ENCODE results near the gene RFX1. TPM values are rescaled to one million over a fixed set of nuclear protein-coding genes. Genes with fewer than 3 reads are reported as not detected.

RFX1 gene
- total and polyA plus RNA-seq, 4 donors: 1.8 to 5.6 (median 3.5) TPM

DNA sequence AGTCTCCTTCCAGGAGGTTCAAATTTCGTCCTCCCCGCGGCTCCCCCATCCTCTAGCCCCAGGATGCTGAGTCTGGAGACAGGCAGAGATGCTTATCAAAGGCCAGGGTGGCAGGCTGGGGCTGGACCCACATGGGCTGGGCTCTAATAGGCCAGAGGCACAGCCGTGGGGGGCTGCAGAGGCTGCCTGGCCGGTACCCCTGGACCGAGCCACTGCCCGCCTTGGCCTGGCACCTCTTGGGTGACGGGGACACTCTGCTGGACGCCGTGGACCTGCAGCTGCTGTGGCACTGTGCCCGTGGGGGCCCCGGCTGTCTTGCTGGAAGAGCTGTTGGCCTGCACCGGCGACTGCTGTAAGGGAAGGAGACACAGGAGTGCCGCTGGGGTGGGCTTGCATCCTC lies 25.8 kb downstream of the RFX1 start:
- H3K4me3 ChIP-seq (ENCODE audit: low read depth in 1 of 3, low read length in 3 of 3): no peak overlapping the region
- DNase-seq (ENCODE audit: low spot score): no peak
- H3K9me3 ChIP-seq (ENCODE audit: control insufficient read depth in 4 of 4, low read length in 3 of 4): no peaks in the 10 kb centered on the region
- WGBS: 96% methylated on average over 15 of the region's 15 CpGs
- no peak overlapping the region for H3K9ac ChIP-seq (ENCODE audit: low read depth in 1 of 2, low read length in 2 of 2)
- peaks cover 2 to 43% (median 15%) of the 10 kb centered on the region in 4 donors for H3K36me3 ChIP-seq (ENCODE audit: control insufficient read depth in 4 of 4, insufficient read depth in 3 of 4, low read depth in 1 of 4, low read length in 3 of 4)
- no peak for TF ChIP-seq HNF4G (IDR thresholded peaks at IDR 0.05)
- TF ChIP-seq FOXA1 (IDR thresholded peaks at IDR 0.05): no peak
- TF ChIP-seq TAF1 (conservative IDR thresholded peaks at IDR 0.05): no peak
- TF ChIP-seq, protein P1, sequence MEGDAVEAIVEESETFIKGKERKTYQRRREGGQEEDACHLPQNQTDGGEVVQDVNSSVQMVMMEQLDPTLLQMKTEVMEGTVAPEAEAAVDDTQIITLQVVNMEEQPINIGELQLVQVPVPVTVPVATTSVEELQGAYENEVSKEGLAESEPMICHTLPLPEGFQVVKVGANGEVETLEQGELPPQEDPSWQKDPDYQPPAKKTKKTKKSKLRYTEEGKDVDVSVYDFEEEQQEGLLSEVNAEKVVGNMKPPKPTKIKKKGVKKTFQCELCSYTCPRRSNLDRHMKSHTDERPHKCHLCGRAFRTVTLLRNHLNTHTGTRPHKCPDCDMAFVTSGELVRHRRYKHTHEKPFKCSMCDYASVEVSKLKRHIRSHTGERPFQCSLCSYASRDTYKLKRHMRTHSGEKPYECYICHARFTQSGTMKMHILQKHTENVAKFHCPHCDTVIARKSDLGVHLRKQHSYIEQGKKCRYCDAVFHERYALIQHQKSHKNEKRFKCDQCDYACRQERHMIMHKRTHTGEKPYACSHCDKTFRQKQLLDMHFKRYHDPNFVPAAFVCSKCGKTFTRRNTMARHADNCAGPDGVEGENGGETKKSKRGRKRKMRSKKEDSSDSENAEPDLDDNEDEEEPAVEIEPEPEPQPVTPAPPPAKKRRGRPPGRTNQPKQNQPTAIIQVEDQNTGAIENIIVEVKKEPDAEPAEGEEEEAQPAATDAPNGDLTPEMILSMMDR (IDR thresholded peaks at IDR 0.05; ENCODE audit: low read depth, low read length, missing input control): no peak
- no peak for TF ChIP-seq EGR1 (IDR thresholded peaks at IDR 0.05; ENCODE audit: low read depth in 2 of 2)
- TF ChIP-seq SP1 (IDR thresholded peaks at IDR 0.05): no peak
- no peak for TF ChIP-seq GABPA (IDR thresholded peaks at IDR 0.05 in 1 of 2, conservative IDR thresholded peaks at IDR 0.05 in 1 of 2)
- TF ChIP-seq JUND (IDR thresholded peaks at IDR 0.05): no peak
- TF ChIP-seq YY1 (IDR thresholded peaks at IDR 0.05): no peak
- TF ChIP-seq, protein P2, sequence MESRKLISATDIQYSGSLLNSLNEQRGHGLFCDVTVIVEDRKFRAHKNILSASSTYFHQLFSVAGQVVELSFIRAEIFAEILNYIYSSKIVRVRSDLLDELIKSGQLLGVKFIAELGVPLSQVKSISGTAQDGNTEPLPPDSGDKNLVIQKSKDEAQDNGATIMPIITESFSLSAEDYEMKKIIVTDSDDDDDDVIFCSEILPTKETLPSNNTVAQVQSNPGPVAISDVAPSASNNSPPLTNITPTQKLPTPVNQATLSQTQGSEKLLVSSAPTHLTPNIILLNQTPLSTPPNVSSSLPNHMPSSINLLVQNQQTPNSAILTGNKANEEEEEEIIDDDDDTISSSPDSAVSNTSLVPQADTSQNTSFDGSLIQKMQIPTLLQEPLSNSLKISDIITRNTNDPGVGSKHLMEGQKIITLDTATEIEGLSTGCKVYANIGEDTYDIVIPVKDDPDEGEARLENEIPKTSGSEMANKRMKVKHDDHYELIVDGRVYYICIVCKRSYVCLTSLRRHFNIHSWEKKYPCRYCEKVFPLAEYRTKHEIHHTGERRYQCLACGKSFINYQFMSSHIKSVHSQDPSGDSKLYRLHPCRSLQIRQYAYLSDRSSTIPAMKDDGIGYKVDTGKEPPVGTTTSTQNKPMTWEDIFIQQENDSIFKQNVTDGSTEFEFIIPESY (IDR thresholded peaks at IDR 0.05): no peak
- TF ChIP-seq, protein P3, sequence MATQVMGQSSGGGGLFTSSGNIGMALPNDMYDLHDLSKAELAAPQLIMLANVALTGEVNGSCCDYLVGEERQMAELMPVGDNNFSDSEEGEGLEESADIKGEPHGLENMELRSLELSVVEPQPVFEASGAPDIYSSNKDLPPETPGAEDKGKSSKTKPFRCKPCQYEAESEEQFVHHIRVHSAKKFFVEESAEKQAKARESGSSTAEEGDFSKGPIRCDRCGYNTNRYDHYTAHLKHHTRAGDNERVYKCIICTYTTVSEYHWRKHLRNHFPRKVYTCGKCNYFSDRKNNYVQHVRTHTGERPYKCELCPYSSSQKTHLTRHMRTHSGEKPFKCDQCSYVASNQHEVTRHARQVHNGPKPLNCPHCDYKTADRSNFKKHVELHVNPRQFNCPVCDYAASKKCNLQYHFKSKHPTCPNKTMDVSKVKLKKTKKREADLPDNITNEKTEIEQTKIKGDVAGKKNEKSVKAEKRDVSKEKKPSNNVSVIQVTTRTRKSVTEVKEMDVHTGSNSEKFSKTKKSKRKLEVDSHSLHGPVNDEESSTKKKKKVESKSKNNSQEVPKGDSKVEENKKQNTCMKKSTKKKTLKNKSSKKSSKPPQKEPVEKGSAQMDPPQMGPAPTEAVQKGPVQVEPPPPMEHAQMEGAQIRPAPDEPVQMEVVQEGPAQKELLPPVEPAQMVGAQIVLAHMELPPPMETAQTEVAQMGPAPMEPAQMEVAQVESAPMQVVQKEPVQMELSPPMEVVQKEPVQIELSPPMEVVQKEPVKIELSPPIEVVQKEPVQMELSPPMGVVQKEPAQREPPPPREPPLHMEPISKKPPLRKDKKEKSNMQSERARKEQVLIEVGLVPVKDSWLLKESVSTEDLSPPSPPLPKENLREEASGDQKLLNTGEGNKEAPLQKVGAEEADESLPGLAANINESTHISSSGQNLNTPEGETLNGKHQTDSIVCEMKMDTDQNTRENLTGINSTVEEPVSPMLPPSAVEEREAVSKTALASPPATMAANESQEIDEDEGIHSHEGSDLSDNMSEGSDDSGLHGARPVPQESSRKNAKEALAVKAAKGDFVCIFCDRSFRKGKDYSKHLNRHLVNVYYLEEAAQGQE (IDR thresholded peaks at IDR 0.05): no peak
- TF ChIP-seq, protein P4, sequence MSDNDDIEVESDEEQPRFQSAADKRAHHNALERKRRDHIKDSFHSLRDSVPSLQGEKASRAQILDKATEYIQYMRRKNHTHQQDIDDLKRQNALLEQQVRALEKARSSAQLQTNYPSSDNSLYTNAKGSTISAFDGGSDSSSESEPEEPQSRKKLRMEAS (IDR thresholded peaks at IDR 0.05): no peak
- TF ChIP-seq RAD21 (IDR thresholded peaks at IDR 0.05): no peak
- no peak for TF ChIP-seq FOXA2 (IDR thresholded peaks at IDR 0.05)
- TF ChIP-seq, protein P5, sequence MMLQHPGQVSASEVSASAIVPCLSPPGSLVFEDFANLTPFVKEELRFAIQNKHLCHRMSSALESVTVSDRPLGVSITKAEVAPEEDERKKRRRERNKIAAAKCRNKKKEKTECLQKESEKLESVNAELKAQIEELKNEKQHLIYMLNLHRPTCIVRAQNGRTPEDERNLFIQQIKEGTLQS (IDR thresholded peaks at IDR 0.05): no peak
- TF ChIP-seq NR2F2 (IDR thresholded peaks at IDR 0.05): no peak
- TF ChIP-seq RXRA (IDR thresholded peaks at IDR 0.05): no peak
- TF ChIP-seq HNF4A (conservative IDR thresholded peaks at IDR 0.05): no peak
- no peak overlapping the region for H3K27ac ChIP-seq (ENCODE audit: low read depth in 1 of 2, low read length in 2 of 2)
- no peaks in the 10 kb centered on the region for H3K27me3 ChIP-seq (ENCODE audit: control insufficient read depth in 4 of 4, insufficient read depth in 4 of 4, low read length in 3 of 4)
- H3K4me1 ChIP-seq (ENCODE audit: control insufficient read depth in 4 of 4, insufficient read depth in 4 of 4, low read length in 3 of 4): no peaks in the 10 kb centered on the region

Measured in liver (tissue), 9 donors.